HepG2 (cell line): ENCODE data around the gene COQ7. TPM values are rescaled to one million over a fixed set of nuclear protein-coding genes. Genes with fewer than 3 reads are reported as not detected.

Source experiments
- ATAC-seq: fragments of 200-7000 bp; cut with Tn5 transposase; 3 replicates; pipeline ENCODE4 v1.9.1; 2020; ENCODE audit warnings: mild to moderate bottlenecking, moderate library complexity
- BruUV-seq: library from RNA; stranded (reverse); fragments of 400-500 nt; replicated peaks from 2 replicates; lab custom pipeline; 2021; lab: Mats Ljungman, UMichigan
- CTCF ChIA-PET: fragments of 300-600 bp; formaldehyde crosslinking; extraction: SDS; loops from one replicate; lab custom pipeline; 2021; ENCODE audit warnings: low total read pairs, inconsistent platforms, low intra/inter-chr PET ratio; lab: Yijun Ruan, JAX
- POLR2A ChIA-PET: fragments of 350-600 bp; sonication (Branson Sonifier 250); formaldehyde crosslinking; loops from one replicate; lab custom pipeline; 2020; ENCODE audit warnings: antibody characterized with exemption, inconsistent platforms; lab: Yijun Ruan, JAX
- DNase-seq: peaks from one replicate; pipeline ENCODE4 v3.0.0-alpha.2; 2015; ENCODE audit warnings: low spot score
- FAIRE-seq: peaks from 3 replicates; lab custom pipeline; 2011; peaks lifted over from hg19 to GRCh38; lab: Jason Lieb, UNC
- H2AFZ ChIP-seq: one replicate; pipeline ENCODE4 v1.6.1; 2011; ENCODE audit warnings: low read length, inconsistent platforms
- H3K27ac ChIP-seq: fragments of 300-600 bp; 3 replicates; pipeline ENCODE4 v1.8.0; 2011; ENCODE audit warnings: mixed run types, mild to moderate bottlenecking, mixed read lengths, low read length, inconsistent platforms; ENCODE audit not compliant: insufficient read depth; ENCODE audit errors: extremely low read length
- H3K27me3 ChIP-seq, 2 experiments: fragments of 200-600 bp in 1 of 2; 2 replicates in 1 of 2; 3 replicates in 1 of 2; pipeline versions ENCODE4 v1.6.0 to v1.8.0; 2011; ENCODE audit warnings: low read length in 2 of 2, mild to moderate bottlenecking in 2 of 2, moderate library complexity in 2 of 2, inconsistent platforms in 1 of 2; ENCODE audit not compliant: insufficient read depth in 2 of 2, control insufficient read depth in 1 of 2
- H3K36me3 ChIP-seq, 2 experiments: fragments of 200-600 bp in 1 of 2; replicated peaks in 1 of 2; 2 replicates in 1 of 2; 3 replicates in 1 of 2; pipeline versions ENCODE4 v1.5.1 to v1.8.0; 2011; ENCODE audit warnings: low read length in 2 of 2, inconsistent platforms in 1 of 2; ENCODE audit not compliant: insufficient read depth in 2 of 2, control insufficient read depth in 1 of 2
- H3K4me1 ChIP-seq: 2 replicates; pipeline ENCODE4 v1.5.1; 2012; ENCODE audit warnings: low read length, inconsistent platforms; ENCODE audit not compliant: insufficient read depth
- H3K4me2 ChIP-seq: 2 replicates; pipeline ENCODE4 v1.6.0; 2011; ENCODE audit warnings: low read depth, low read length, inconsistent platforms
- H3K4me3 ChIP-seq, 3 experiments: fragments of 200-600 bp in 1 of 3; sonication (generic), shearing (Covaris generic) in 1 of 3; replicated peaks in 1 of 3; 2 replicates each; pipeline ENCODE4 v1.5.1; 2011 to 2016; ENCODE audit warnings: low read length in 3 of 3, inconsistent platforms in 2 of 3, low read depth in 2 of 3, mild to moderate bottlenecking in 2 of 3, control low read depth in 1 of 3, mixed read lengths in 1 of 3; ENCODE audit not compliant: insufficient read depth in 1 of 3
- H3K79me2 ChIP-seq: one replicate; pipeline ENCODE4 v1.6.1; 2011; ENCODE audit warnings: low read length, inconsistent platforms; ENCODE audit not compliant: insufficient read depth
- H3K9ac ChIP-seq: 2 replicates; pipeline ENCODE4 v1.6.0; 2011; ENCODE audit warnings: mild to moderate bottlenecking, low read depth, low read length, inconsistent platforms; ENCODE audit not compliant: insufficient read depth
- H3K9me3 ChIP-seq: 2 replicates; pipeline ENCODE4 v1.5.1; 2012; ENCODE audit warnings: mild to moderate bottlenecking, low read length
- H4K20me1 ChIP-seq: 2 replicates; pipeline ENCODE4 v1.6.0; 2011; ENCODE audit warnings: inconsistent platforms, mild to moderate bottlenecking, low read length, moderate library complexity; ENCODE audit not compliant: insufficient read depth
- EED ChIP-seq: sonication (generic); formaldehyde crosslinking; IDR thresholded peaks from 2 replicates; pipeline ENCODE4 v1.5.0; 2020; ENCODE audit warnings: mild to moderate bottlenecking, missing genetic modification reagents
- FOXK2 ChIP-seq: fragments of 450-650 bp; IDR thresholded peaks from 2 replicates; pipeline ENCODE4 v1.6.1; 2016
- POGZ ChIP-seq: sonication (generic); formaldehyde crosslinking; IDR thresholded peaks from 2 replicates; pipeline ENCODE4 v1.4.0; 2020; ENCODE audit warnings: mild to moderate bottlenecking, missing genetic modification reagents
- ZFP82 ChIP-seq: sonication (generic); formaldehyde crosslinking; IDR thresholded peaks from 2 replicates; pipeline ENCODE4 v1.5.1; 2020; ENCODE audit warnings: mild to moderate bottlenecking, missing genetic modification reagents, borderline replicate concordance
- ZNF30 ChIP-seq: sonication (generic); formaldehyde crosslinking; IDR thresholded peaks from 2 replicates; pipeline ENCODE4 v1.5.0; 2020; ENCODE audit warnings: mild to moderate bottlenecking, missing genetic modification reagents
- ZNF318 ChIP-seq: sonication (generic); formaldehyde crosslinking; IDR thresholded peaks from 2 replicates; pipeline ENCODE4 v1.4.0; 2020; ENCODE audit warnings: mild to moderate bottlenecking, missing genetic modification reagents
- ZNF343 ChIP-seq: sonication (generic); formaldehyde crosslinking; IDR thresholded peaks from 2 replicates; pipeline ENCODE4 v1.4.0; 2020; ENCODE audit warnings: mild to moderate bottlenecking, missing genetic modification reagents
- ZNF770 ChIP-seq: sonication (generic); formaldehyde crosslinking; IDR thresholded peaks from 2 replicates; pipeline ENCODE4 v1.5.0; 2020; ENCODE audit warnings: mild to moderate bottlenecking, missing genetic modification reagents
- WGBS: methylation state at CpG from one replicate; pipeline ENCODE4 v1.1.6; 2017; ENCODE audit warnings: low lambda C conversion rate; 5-methylcytosine and 5-hydroxymethylcytosine counted together
- in situ Hi-C: cut with HindIII; loops from 2 replicates; pipeline ENCODE4 v1.10.0; 2017; ENCODE audit warnings: low pct_unique_long_range_greater_than_20kb; ENCODE audit not compliant: extremely low pct_ligation_motif_present
- intact Hi-C: fragments of 100-400 bp; cut with micrococcal nuclease; formaldehyde crosslinking; loops from one replicate; pipeline ENCODE4 v1.10.0; 2022; ENCODE audit not compliant: unreplicated experiment
- polyA plus RNA-seq, 8 experiments: library from polyadenylated mRNA; depleted of rRNA in 3 of 8; stranded (reverse) in 7 of 8; unstranded in 1 of 8; fragments of >200 nt; fragmentation: Illumina TruSeq in 4 of 8; extraction: Trizol in 4 of 8; gene quantifications; 2 replicates each; pipeline versions ENCODE4 v1.2.1 to v1.2.3, GENCODE V29; 2011 to 2016; ENCODE audit warnings: low read depth in 4 of 8, missing spikeins in 1 of 8, mixed read lengths in 1 of 8; ENCODE audit not compliant: insufficient read depth in 1 of 8
- total RNA-seq, 5 experiments: library from RNA; depleted of rRNA; stranded (reverse); fragments of >200 nt; fragmentation: Illumina TruSeq; extraction: Trizol; gene quantifications; 2 replicates each; pipeline ENCODE4 v1.2.3, GENCODE V29; 2016; ENCODE audit warnings: low read depth in 1 of 5
- TF ChIP-seq, protein P1 (sequence below): sonication (generic); formaldehyde crosslinking; IDR thresholded peaks from 2 replicates; pipeline ENCODE4 v1.4.0; 2020; ENCODE audit warnings: mild to moderate bottlenecking, missing genetic modification reagents

COQ7 gene
- total and polyA plus RNA-seq, 2 of the 13 experiments (the other 11 are each of a cell fraction or from before 2014, with no cell fraction given), result 20.1 to 45.7 TPM

- ChIA-PET POLR2A (interaction anchor here (0.9 to 12.1 kb wide), 4 partner anchors 12 to 305 kb away, joined by 4 to 239 read pairs (median 6); partner anchors contain the start of genes ARL6IP1 and COQ7), CTCF (no interaction called here)
- no peak for ATAC-seq
- TF ChIP-seq, protein P1, sequence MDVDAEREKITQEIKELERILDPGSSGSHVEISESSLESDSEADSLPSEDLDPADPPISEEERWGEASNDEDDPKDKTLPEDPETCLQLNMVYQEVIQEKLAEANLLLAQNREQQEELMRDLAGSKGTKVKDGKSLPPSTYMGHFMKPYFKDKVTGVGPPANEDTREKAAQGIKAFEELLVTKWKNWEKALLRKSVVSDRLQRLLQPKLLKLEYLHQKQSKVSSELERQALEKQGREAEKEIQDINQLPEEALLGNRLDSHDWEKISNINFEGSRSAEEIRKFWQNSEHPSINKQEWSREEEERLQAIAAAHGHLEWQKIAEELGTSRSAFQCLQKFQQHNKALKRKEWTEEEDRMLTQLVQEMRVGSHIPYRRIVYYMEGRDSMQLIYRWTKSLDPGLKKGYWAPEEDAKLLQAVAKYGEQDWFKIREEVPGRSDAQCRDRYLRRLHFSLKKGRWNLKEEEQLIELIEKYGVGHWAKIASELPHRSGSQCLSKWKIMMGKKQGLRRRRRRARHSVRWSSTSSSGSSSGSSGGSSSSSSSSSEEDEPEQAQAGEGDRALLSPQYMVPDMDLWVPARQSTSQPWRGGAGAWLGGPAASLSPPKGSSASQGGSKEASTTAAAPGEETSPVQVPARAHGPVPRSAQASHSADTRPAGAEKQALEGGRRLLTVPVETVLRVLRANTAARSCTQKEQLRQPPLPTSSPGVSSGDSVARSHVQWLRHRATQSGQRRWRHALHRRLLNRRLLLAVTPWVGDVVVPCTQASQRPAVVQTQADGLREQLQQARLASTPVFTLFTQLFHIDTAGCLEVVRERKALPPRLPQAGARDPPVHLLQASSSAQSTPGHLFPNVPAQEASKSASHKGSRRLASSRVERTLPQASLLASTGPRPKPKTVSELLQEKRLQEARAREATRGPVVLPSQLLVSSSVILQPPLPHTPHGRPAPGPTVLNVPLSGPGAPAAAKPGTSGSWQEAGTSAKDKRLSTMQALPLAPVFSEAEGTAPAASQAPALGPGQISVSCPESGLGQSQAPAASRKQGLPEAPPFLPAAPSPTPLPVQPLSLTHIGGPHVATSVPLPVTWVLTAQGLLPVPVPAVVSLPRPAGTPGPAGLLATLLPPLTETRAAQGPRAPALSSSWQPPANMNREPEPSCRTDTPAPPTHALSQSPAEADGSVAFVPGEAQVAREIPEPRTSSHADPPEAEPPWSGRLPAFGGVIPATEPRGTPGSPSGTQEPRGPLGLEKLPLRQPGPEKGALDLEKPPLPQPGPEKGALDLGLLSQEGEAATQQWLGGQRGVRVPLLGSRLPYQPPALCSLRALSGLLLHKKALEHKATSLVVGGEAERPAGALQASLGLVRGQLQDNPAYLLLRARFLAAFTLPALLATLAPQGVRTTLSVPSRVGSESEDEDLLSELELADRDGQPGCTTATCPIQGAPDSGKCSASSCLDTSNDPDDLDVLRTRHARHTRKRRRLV (CRISPR knock-in tag), result no peak
- TF ChIP-seq POGZ (CRISPR knock-in tag), result no peak
- no peak for TF ChIP-seq ZNF343 (CRISPR knock-in tag)
- TF ChIP-seq ZNF770, result peak; percentile 95
- TF ChIP-seq EED (CRISPR knock-in tag), result no peak
- TF ChIP-seq FOXK2, result no peak
- TF ChIP-seq ZFP82, result no peak
- no peak for TF ChIP-seq ZNF318
- no peak for TF ChIP-seq ZNF30 (CRISPR knock-in tag)
These were observed 39.2 kb downstream of the COQ7 start for GRCh38 chr16:19106625-19107020.

More at GRCh38 chr16:19106625-19107020, 39.2 kb downstream of the COQ7 start:
- Histone ChIP-seq H2AFZ (no peak overlapping the region), H3K4me3 (no peak overlapping the region), H3K27ac (no peak overlapping the region), H3K79me2 (no peaks in the 10 kb centered on the region), H3K4me1 (peaks cover 72% of the 10 kb centered on the region), H3K4me2 (no peak overlapping the region), H3K9ac (no peak overlapping the region), H4K20me1 (no peaks in the 10 kb centered on the region), H3K9me3 (no peaks in the 10 kb centered on the region), H3K36me3 (no peaks in the 10 kb centered on the region), H3K27me3 (peaks cover 2 to 16% of the 10 kb centered on the region in 2 experiments; a peak in 4 of 5 replicates)
- no TSS peak for BruUV-seq
- in situ Hi-C loops (no loop called here), intact Hi-C loops (loop anchor here (10.0 kb wide), 1 partner anchor 1318 kb away; no protein-coding TSS in a partner anchor)
- DNase-seq (no peak), FAIRE-seq (no peak)
- 50% methylated on average over 2 of the region's 2 CpGs for WGBS
